ENCODE data around the gene PKD2L1. TPM values are rescaled to one million over a fixed set of nuclear protein-coding genes. Genes with fewer than 3 reads are reported as not detected.

The PKD2L1 gene
- polyA plus RNA-seq, 1 donor (not counting 4 experiments of a cell fraction or from before 2014, with no cell fraction given): not detected

DNA sequence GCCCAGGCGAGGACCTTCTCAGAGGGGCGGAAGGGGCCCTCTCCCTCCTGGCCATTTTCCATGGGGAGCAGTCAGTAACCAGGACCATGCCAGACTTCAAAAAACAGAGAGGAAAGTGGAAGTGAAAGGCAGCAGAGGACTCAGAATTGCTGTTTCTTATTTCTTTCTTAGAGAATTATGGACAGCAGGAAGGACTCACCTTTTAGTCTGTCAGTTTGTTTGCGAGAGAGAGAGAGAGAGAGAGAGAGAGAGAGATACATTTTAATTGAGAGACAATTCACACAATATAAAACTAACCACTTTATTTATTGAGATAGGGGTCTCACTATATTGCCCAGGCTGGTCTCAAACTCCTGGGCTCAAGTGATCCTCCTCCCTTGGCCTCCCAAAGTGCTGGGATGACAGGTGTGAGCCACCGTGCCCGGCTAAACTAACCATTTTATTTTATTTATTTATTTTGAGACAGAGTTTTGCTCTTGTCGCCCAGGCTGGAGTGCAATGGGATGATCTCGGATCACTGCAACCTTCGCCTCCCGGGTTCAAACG lies 41.5 kb upstream of the PKD2L1 start:
- H3K36me3 ChIP-seq (ENCODE audit: control insufficient read depth in 2 of 2, extremely low read depth in 1 of 2, insufficient read depth in 2 of 2, low read length in 2 of 2): no peaks in the 10 kb centered on the region
- no peak overlapping the region for H2AFZ ChIP-seq (ENCODE audit: control insufficient read depth, low read length)
- no peaks in the 10 kb centered on the region for H4K20me1 ChIP-seq (ENCODE audit: control insufficient read depth, extremely low read depth, insufficient read depth, low read length)
- H3K4me2 ChIP-seq (ENCODE audit: control insufficient read depth, extremely low read depth, insufficient read depth, low read depth, low read length): peak overlapping the region; percentile 64
- H3K27me3 ChIP-seq (ENCODE audit: control insufficient read depth, extremely low read depth, insufficient read depth, low read length): no peaks in the 10 kb centered on the region
- peak overlapping the region; percentile 73 for H3K9ac ChIP-seq (ENCODE audit: control insufficient read depth, extremely low read depth, insufficient read depth, low read length)
- H3K9me1 ChIP-seq (ENCODE audit: control insufficient read depth, extremely low read depth, insufficient read depth, low read length): no peaks in the 10 kb centered on the region
- FAIRE-seq (no peak), DNase-seq (ENCODE audit: low read depth, low spot score) (no peak)
- H3K27ac ChIP-seq (ENCODE audit: control insufficient read depth, insufficient read depth, low read length): peak overlapping the region; percentile 92
- no peaks in the 10 kb centered on the region for H3K9me3 ChIP-seq (ENCODE audit: control insufficient read depth, low read depth, low read length)
- H3K79me2 ChIP-seq (ENCODE audit: control insufficient read depth, insufficient read depth, low read length): no peaks in the 10 kb centered on the region
- dilution Hi-C loops (cut with MboI; ENCODE audit: extremely low pct_ligation_motif_present, low sequenced_read_pairs): no loop called here
- H3K4me1 ChIP-seq (ENCODE audit: control insufficient read depth, extremely low read depth, insufficient read depth, low read length): peaks cover 49% of the 10 kb centered on the region
- no peak overlapping the region for H3K4me3 ChIP-seq (ENCODE audit: control insufficient read depth in 2 of 3, extremely low read depth in 1 of 3, insufficient read depth in 2 of 3, low read depth in 1 of 3, low read length in 3 of 3)
- TF ChIP-seq, protein P1, sequence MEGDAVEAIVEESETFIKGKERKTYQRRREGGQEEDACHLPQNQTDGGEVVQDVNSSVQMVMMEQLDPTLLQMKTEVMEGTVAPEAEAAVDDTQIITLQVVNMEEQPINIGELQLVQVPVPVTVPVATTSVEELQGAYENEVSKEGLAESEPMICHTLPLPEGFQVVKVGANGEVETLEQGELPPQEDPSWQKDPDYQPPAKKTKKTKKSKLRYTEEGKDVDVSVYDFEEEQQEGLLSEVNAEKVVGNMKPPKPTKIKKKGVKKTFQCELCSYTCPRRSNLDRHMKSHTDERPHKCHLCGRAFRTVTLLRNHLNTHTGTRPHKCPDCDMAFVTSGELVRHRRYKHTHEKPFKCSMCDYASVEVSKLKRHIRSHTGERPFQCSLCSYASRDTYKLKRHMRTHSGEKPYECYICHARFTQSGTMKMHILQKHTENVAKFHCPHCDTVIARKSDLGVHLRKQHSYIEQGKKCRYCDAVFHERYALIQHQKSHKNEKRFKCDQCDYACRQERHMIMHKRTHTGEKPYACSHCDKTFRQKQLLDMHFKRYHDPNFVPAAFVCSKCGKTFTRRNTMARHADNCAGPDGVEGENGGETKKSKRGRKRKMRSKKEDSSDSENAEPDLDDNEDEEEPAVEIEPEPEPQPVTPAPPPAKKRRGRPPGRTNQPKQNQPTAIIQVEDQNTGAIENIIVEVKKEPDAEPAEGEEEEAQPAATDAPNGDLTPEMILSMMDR (optimal IDR thresholded peaks at IDR 0.05 in 1 of 3, IDR thresholded peaks at IDR 0.05 in 1 of 3, conservative IDR thresholded peaks at IDR 0.05 in 1 of 3; ENCODE audit: extremely low read depth in 1 of 3, insufficient read depth in 2 of 3, low read length in 3 of 3): no peak
- no peak for TF ChIP-seq EZH2 (IDR thresholded peaks at IDR 0.05; ENCODE audit: low read length)

GRCh38 chr10:100370714-100371481 lies 40.9 kb upstream of the PKD2L1 start:
- H3K36me3 ChIP-seq (ENCODE audit: control insufficient read depth in 2 of 2, extremely low read depth in 1 of 2, insufficient read depth in 2 of 2, low read length in 2 of 2): no peaks in the 10 kb centered on the region
- FAIRE-seq (peak; percentile 81), DNase-seq (ENCODE audit: low read depth, low spot score) (no peak)
- no peaks in the 10 kb centered on the region for H4K20me1 ChIP-seq (ENCODE audit: control insufficient read depth, extremely low read depth, insufficient read depth, low read length)
- dilution Hi-C loops (cut with MboI; ENCODE audit: extremely low pct_ligation_motif_present, low sequenced_read_pairs): no loop called here
- peak overlapping the region; percentile 92 for H3K27ac ChIP-seq (ENCODE audit: control insufficient read depth, insufficient read depth, low read length)
- peak overlapping the region; percentile 64 for H3K4me2 ChIP-seq (ENCODE audit: control insufficient read depth, extremely low read depth, insufficient read depth, low read depth, low read length)
- H3K4me3 ChIP-seq (ENCODE audit: control insufficient read depth in 2 of 3, extremely low read depth in 1 of 3, insufficient read depth in 2 of 3, low read depth in 1 of 3, low read length in 3 of 3): peak overlapping the region in 2 of 3 experiments; percentile 5 to 7
- TF ChIP-seq, protein P1 (optimal IDR thresholded peaks at IDR 0.05 in 1 of 3, IDR thresholded peaks at IDR 0.05 in 1 of 3, conservative IDR thresholded peaks at IDR 0.05 in 1 of 3; ENCODE audit: extremely low read depth in 1 of 3, insufficient read depth in 2 of 3, low read length in 3 of 3): no peak
- no peak for TF ChIP-seq EZH2 (IDR thresholded peaks at IDR 0.05; ENCODE audit: low read length)
- H2AFZ ChIP-seq (ENCODE audit: control insufficient read depth, low read length): peak overlapping the region; percentile 7
- no peaks in the 10 kb centered on the region for H3K9me3 ChIP-seq (ENCODE audit: control insufficient read depth, low read depth, low read length)
- H3K9me1 ChIP-seq (ENCODE audit: control insufficient read depth, extremely low read depth, insufficient read depth, low read length): no peaks in the 10 kb centered on the region
- H3K4me1 ChIP-seq (ENCODE audit: control insufficient read depth, extremely low read depth, insufficient read depth, low read length): peaks cover 49% of the 10 kb centered on the region
- no peaks in the 10 kb centered on the region for H3K27me3 ChIP-seq (ENCODE audit: control insufficient read depth, extremely low read depth, insufficient read depth, low read length)
- H3K79me2 ChIP-seq (ENCODE audit: control insufficient read depth, insufficient read depth, low read length): no peaks in the 10 kb centered on the region
- H3K9ac ChIP-seq (ENCODE audit: control insufficient read depth, extremely low read depth, insufficient read depth, low read length): peak overlapping the region; percentile 73

Measured in keratinocyte (primary cell).